ENCODE data around the gene ACBD7.

The ACBD7 gene

DNA sequence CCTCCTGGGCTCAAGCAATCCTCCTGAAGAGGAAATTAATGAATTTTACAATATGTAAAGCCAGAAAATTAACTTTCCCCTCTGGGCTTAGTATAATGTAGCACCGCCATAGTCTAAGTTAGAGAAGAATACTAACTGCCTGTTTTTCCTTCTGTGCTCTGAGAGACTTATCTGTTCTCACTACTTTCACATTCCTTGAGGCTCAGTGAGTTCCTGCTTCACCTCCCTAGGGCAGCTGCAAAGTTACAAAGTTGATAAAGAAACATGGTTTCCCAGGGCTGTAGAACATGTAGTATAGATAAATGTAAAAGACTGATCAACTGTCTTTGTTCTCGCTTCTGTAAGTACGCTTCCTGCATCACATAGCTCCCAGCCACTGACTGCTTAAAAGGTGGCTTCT lies 60.8 kb downstream of the ACBD7 start:
- Mint-ChIP-seq H3K27me3 (peaks cover 2% of the 10 kb centered on the region), H3K36me3 (ENCODE audit: low read depth) (no peaks in the 10 kb centered on the region), H3K4me1 (ENCODE audit: low read depth) (peaks cover 15% of the 10 kb centered on the region), H3K9me3 (no peaks in the 10 kb centered on the region), H3K27ac (no peak overlapping the region), H3K4me3 (no peak overlapping the region)
- intact Hi-C loops (cut with micrococcal nuclease) = no loop called here

Measured in dendritic cell treated with granulocyte-macrophage colony-stimulating factor and Interleukin-4, amounts not matched to agents 40 ng/mL and 50 ng/mL, for 4 days (primary cell).